OCI-LY1 (cell line): ENCODE measurements around the gene TTYH1.

Source experiments
- H2AFZ ChIP-seq: fragments of 200-600 bp; sonication (generic), shearing (Covaris generic); 2 replicates; pipeline ENCODE4 v1.6.0; 2014; ENCODE audit warnings: antibody characterized with exemption, mild to moderate bottlenecking, low read length
- H3F3A ChIP-seq: fragments of 200-600 bp; sonication (generic), shearing (Covaris generic); 2 replicates; pipeline ENCODE4 v1.6.0; 2014; ENCODE audit warnings: mild to moderate bottlenecking, antibody characterized with exemption, low read length, moderate library complexity; ENCODE audit not compliant: insufficient read depth
- H3K27ac ChIP-seq: fragments of 200-600 bp; sonication (generic); 2 replicates; pipeline ENCODE4 v1.5.1; 2014; ENCODE audit warnings: low read length, mixed run types, mild to moderate bottlenecking, low read depth; ENCODE audit not compliant: poor library complexity, severe bottlenecking
- H3K27me3 ChIP-seq: fragments of 200-600 bp; sonication (generic); 2 replicates; pipeline ENCODE4 v1.6.0; 2014; ENCODE audit warnings: antibody characterized with exemption, mild to moderate bottlenecking, low read length, moderate library complexity; ENCODE audit not compliant: insufficient read depth
- H3K36me3 ChIP-seq: fragments of 200-600 bp; sonication (generic); 2 replicates; pipeline ENCODE4 v1.6.1; 2014; ENCODE audit warnings: mild to moderate bottlenecking, antibody characterized with exemption, low read length, moderate library complexity, mixed read lengths; ENCODE audit not compliant: insufficient read depth
- H3K4me1 ChIP-seq: fragments of 200-600 bp; sonication (generic); 2 replicates; pipeline ENCODE4 v1.5.1; 2014; ENCODE audit warnings: mild to moderate bottlenecking, low read length, moderate library complexity; ENCODE audit not compliant: insufficient read depth, severe bottlenecking
- H3K4me2 ChIP-seq: fragments of 200-600 bp; sonication (generic), shearing (Covaris generic); 2 replicates; pipeline ENCODE4 v1.6.1; 2014; ENCODE audit warnings: low read length
- H3K4me3 ChIP-seq: fragments of 200-600 bp; sonication (generic); 2 replicates; pipeline ENCODE4 v1.5.1; 2014; ENCODE audit warnings: low read length, low read depth, mild to moderate bottlenecking, mixed read lengths; ENCODE audit not compliant: poor library complexity, severe bottlenecking
- H3K79me2 ChIP-seq: fragments of 200-600 bp; shearing (Covaris generic); 2 replicates; pipeline ENCODE4 v1.6.1; 2016; ENCODE audit warnings: mixed run types, low read length, mixed read lengths; ENCODE audit not compliant: insufficient read depth
- H3K9ac ChIP-seq: fragments of 200-600 bp; sonication (generic), shearing (Covaris generic); 2 replicates; pipeline ENCODE4 v1.6.1; 2014; ENCODE audit warnings: mild to moderate bottlenecking, low read length, mixed read lengths
- H3K9me2 ChIP-seq: fragments of 200-600 bp; sonication (generic), shearing (Covaris generic); 2 replicates; pipeline ENCODE4 v1.6.1; 2014; ENCODE audit warnings: low read depth, mild to moderate bottlenecking, low read length, mixed read lengths
- H3K9me3 ChIP-seq: fragments of 200-600 bp; shearing (Covaris generic); 2 replicates; pipeline ENCODE4 v1.6.1; 2014; ENCODE audit warnings: low read length, mixed read lengths
- H4K20me1 ChIP-seq: fragments of 200-600 bp; sonication (generic), shearing (Covaris generic); 2 replicates; pipeline ENCODE4 v1.6.0; 2016; ENCODE audit warnings: mild to moderate bottlenecking, low read length; ENCODE audit not compliant: insufficient read depth
- CTCF ChIP-seq: fragments of 200-600 bp; sonication (generic), shearing (Covaris generic); IDR thresholded peaks from 2 replicates; pipeline ENCODE4 v1.5.1; 2017; ENCODE audit warnings: mild to moderate bottlenecking, antibody characterized with exemption, low read length, moderate library complexity, mixed read lengths
- EZH2 ChIP-seq: fragments of 200-600 bp; sonication (generic), shearing (Covaris generic); IDR thresholded peaks from 2 replicates; pipeline ENCODE4 v1.8.0; 2017; ENCODE audit warnings: borderline replicate concordance, mixed run types, mild to moderate bottlenecking, antibody characterized with exemption, low read length, moderate library complexity, mixed read lengths

The TTYH1 gene

GRCh38 chr19:54420068-54420382 is 4.8 kb downstream of the TTYH1 start:
- Histone ChIP-seq H3K36me3 (no peaks in the 10 kb centered on the region), H3K9me3 (no peaks in the 10 kb centered on the region), H3K9ac (no peak overlapping the region), H3K79me2 (no peaks in the 10 kb centered on the region), H3F3A (no peaks in the 10 kb centered on the region), H2AFZ (no peak overlapping the region), H3K4me1 (no peaks in the 10 kb centered on the region), H3K4me3 (no peak overlapping the region), H3K27ac (no peak overlapping the region), H3K27me3 (no peaks in the 10 kb centered on the region; the same call in 1 of the 2 replicates), H3K9me2 (no peaks in the 10 kb centered on the region), H4K20me1 (no peaks in the 10 kb centered on the region), H3K4me2 (no peak overlapping the region)
- TF ChIP-seq CTCF (no peak), EZH2 (no peak)

DNA sequence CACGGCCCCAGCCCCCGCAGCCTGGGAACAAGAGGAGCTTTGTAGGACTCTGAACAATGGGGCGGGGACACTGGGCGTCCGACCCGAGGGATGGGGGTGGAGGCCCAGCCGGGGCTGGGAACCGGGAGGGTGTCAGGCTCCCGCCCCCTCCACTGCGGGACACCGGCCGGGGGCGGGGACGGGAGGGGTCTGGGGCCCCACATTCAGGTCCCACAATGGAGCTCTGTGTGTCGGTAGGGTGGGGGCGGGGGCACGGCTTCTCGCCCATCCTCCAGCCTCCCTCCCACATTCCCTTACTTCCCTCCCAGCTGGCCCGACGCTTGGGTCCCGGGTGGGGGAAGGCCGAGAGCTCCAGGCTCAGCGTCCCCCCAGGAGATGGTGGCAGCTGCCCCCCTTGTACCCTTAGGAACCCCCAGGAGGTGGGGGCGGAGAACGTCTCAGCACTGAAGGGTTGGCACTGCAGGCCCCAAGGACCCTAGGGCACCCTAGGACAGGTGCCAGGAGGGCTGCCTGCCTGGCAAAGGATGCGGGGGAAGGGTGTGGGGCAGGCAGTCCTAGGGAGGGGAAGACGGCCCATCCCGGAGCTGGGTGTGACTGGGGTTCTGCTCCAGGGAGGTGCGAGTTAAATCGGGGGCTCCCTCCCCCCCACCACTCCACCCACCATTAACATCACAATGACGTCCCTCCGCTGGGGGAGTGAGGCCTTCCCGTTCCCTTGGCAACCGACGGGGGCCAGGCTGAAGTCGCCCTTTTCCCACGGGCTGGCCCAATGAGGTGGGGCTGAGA is 5.3 kb downstream of the TTYH1 start:
- Histone ChIP-seq H3K27ac (no peak overlapping the region), H3K4me2 (no peak overlapping the region), H3K4me1 (no peaks in the 10 kb centered on the region)

DNA sequence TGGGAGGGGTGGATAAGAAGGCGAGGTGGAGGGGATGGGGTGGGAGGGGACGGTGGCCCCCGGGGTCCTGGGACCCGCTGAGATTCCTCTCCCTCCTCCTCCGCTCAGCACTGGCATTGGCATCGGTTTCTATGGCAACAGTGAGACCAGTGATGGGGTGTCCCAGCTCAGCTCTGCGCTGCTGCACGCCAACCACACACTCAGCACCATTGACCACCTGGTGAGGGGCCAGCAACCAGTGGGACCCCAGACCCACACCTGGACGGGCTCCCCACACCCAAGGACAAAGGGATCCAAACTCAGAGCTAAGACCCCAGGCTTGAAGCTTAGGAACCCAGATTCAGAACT is 5.9 kb downstream of the TTYH1 start:
- H3K4me3 ChIP-seq, result no peak overlapping the region
- no peak overlapping the region for H3K27ac ChIP-seq
- no peaks in the 10 kb centered on the region for H3K9me2 ChIP-seq
- no peaks in the 10 kb centered on the region for H4K20me1 ChIP-seq
- no peaks in the 10 kb centered on the region for H3F3A ChIP-seq
- no peak overlapping the region for H2AFZ ChIP-seq
- no peaks in the 10 kb centered on the region for H3K4me1 ChIP-seq
- no peaks in the 10 kb centered on the region for H3K79me2 ChIP-seq
- H3K4me2 ChIP-seq, result no peak overlapping the region
- no peak for TF ChIP-seq EZH2
- no peak for TF ChIP-seq CTCF
- no peak overlapping the region for H3K9ac ChIP-seq
- H3K27me3 ChIP-seq, result no peaks in the 10 kb centered on the region; the same call in 1 of the 2 replicates
- H3K36me3 ChIP-seq, result no peaks in the 10 kb centered on the region
- no peaks in the 10 kb centered on the region for H3K9me3 ChIP-seq

More for the DNA sequence above, 5.3 kb downstream of the TTYH1 start:
- Histone ChIP-seq H3K4me3 (no peak overlapping the region), H4K20me1 (no peaks in the 10 kb centered on the region), H3K9me3 (no peaks in the 10 kb centered on the region), H3K36me3 (no peaks in the 10 kb centered on the region), H3F3A (no peaks in the 10 kb centered on the region), H3K27me3 (no peaks in the 10 kb centered on the region; the same call in 1 of the 2 replicates), H3K9me2 (no peaks in the 10 kb centered on the region), H3K79me2 (no peaks in the 10 kb centered on the region), H3K9ac (no peak overlapping the region), H2AFZ (no peak overlapping the region)
- TF ChIP-seq CTCF, result no peak
- no peak for TF ChIP-seq EZH2
